CD4-positive, alpha-beta T cell (primary cell): Measurements from ENCODE around the gene HELLS. TPM values are rescaled to one million over a fixed set of nuclear protein-coding genes. Genes with fewer than 3 reads are reported as not detected.

Experiments used
- ATAC-seq: fragments of 200-7000 bp; cut with Tn5 transposase; one replicate; pipeline ENCODE4 v1.10.0; 2022; ENCODE audit warnings: mild to moderate bottlenecking; ENCODE audit not compliant: poor library complexity
- CTCF ChIA-PET: fragments of 350-600 bp; sonication (Branson Sonifier 250); formaldehyde crosslinking; loops from one replicate; lab custom pipeline; 2021; ENCODE audit warnings: antibody characterized with exemption, inconsistent platforms; lab: Charles Lee
- POLR2A ChIA-PET: fragments of 350-600 bp; sonication (Branson Sonifier 250); formaldehyde crosslinking; loops from one replicate; lab custom pipeline; 2021; ENCODE audit warnings: antibody characterized with exemption, inconsistent platforms; lab: Charles Lee
- DNase-seq, 14 experiments: peaks; one replicate each; pipeline ENCODE4 v3.0.0-alpha.2; 2013 to 2020; ENCODE audit warnings: mixed read lengths in 2 of 14
- H3K27ac ChIP-seq, 2 donors: one replicate each; pipeline versions ENCODE4 v1.5.1 to v1.7.0; 2013; ENCODE audit warnings: low read length in 2 of 2, low read depth in 1 of 2, mild to moderate bottlenecking in 1 of 2
- H3K27me3 ChIP-seq, 2 experiments: 1 replicate in 1 of 2; 2 replicates in 1 of 2; pipeline versions ENCODE4 v1.6.1 to v1.7.0; 2013; ENCODE audit warnings: low read length in 2 of 2, control low read depth in 1 of 2, mild to moderate bottlenecking in 1 of 2, moderate library complexity in 1 of 2; ENCODE audit not compliant: insufficient read depth in 2 of 2, control insufficient read depth in 1 of 2
- H3K36me3 ChIP-seq: one replicate; pipeline ENCODE4 v1.6.1; 2013; ENCODE audit warnings: low read length, control low read depth; ENCODE audit not compliant: insufficient read depth
- H3K4me1 ChIP-seq: one replicate; pipeline ENCODE4 v1.6.1; 2013; ENCODE audit warnings: low read length, control low read depth; ENCODE audit not compliant: insufficient read depth
- H3K4me3 ChIP-seq: one replicate; pipeline ENCODE4 v1.5.1; 2013; ENCODE audit warnings: mild to moderate bottlenecking, low read length, moderate library complexity
- H3K9me3 ChIP-seq, 2 experiments: 1 replicate in 1 of 2; 2 replicates in 1 of 2; pipeline versions ENCODE4 v1.6.1 to v1.7.0; 2013; ENCODE audit warnings: low read length in 2 of 2, mild to moderate bottlenecking in 2 of 2, control low read depth in 1 of 2, moderate library complexity in 1 of 2; ENCODE audit not compliant: control insufficient read depth in 1 of 2, insufficient read depth in 1 of 2
- H3K27ac Mint-ChIP-seq: one replicate; pipeline ENCODE4 v1.8.0; 2020; ENCODE audit warnings: mixed read lengths
- H3K27me3 Mint-ChIP-seq: one replicate; pipeline ENCODE4 v1.8.0; 2021; ENCODE audit warnings: mixed read lengths
- H3K36me3 Mint-ChIP-seq: one replicate; pipeline ENCODE4 v1.8.0; 2021; ENCODE audit warnings: low read depth, mixed read lengths
- H3K4me1 Mint-ChIP-seq: one replicate; pipeline ENCODE4 v1.8.0; 2021; ENCODE audit warnings: low read depth, mixed read lengths
- H3K4me3 Mint-ChIP-seq: one replicate; pipeline ENCODE4 v1.8.0; 2020; ENCODE audit warnings: mild to moderate bottlenecking, mixed read lengths
- H3K9me3 Mint-ChIP-seq: one replicate; pipeline ENCODE4 v1.8.0; 2020; ENCODE audit warnings: mixed read lengths
- intact Hi-C, 2 experiments: fragments of 100-400 bp; cut with DNase I in 1 of 2; cut with micrococcal nuclease in 1 of 2; formaldehyde crosslinking; loops; one replicate each; pipeline versions ENCODE4 v1.15.1 to v1.9.0; 2023 to 2025; cut with DNase I, micrococcal nuclease
- total RNA-seq, 174 experiments: library from RNA in 2 of 174; stranded (reverse) in 2 of 174; gene quantifications; one replicate each; pipeline ENCODE4 v1.2.3 and lab custom pipeline; 2021 to 2026
- TF ChIP-seq, protein P1 (sequence below): fragments of 200-600 bp; IDR thresholded peaks from one replicate; pipeline ENCODE4 v1.8.0; 2022; ENCODE audit warnings: antibody characterized with exemption, mild to moderate bottlenecking

The HELLS gene
- total RNA-seq, 2 experiments from 2014 or later = 9.5 to 10.3 TPM

DNA sequence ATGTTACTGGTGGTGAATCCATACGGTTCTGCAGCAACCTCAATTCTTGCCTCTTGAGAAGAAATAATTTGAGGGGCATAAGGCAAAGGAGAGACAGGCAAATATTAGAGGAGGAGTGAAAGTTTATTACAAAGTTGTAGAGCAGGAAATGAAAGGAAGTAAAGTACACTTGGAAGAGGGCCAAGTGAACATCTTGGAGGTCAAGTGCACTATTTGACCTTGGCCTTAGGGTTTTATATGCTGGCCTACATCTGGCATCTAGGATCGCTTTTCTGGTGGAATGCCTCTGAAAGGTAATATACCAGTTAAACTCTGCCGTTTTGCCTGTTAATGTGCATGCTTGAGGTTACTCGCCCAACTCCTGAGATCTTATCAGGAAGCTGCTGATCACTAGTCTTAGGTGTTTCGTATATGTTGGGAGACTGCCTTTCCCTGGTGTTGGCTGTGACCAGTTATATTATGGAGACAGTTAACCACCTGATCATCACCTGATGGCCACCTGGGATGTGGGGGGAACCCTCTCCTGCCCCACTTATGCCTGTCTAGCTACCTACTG, 71.9 kb downstream of the HELLS start:
- Mint-ChIP-seq H3K27ac (no peak overlapping the region), H3K9me3 (no peaks in the 10 kb centered on the region), H3K27me3 (no peaks in the 10 kb centered on the region), H3K4me3 (no peak overlapping the region), H3K36me3 (no peaks in the 10 kb centered on the region), H3K4me1 (no peaks in the 10 kb centered on the region)
- POLR2A ChIA-PET = no interaction called here
- CTCF ChIA-PET = no interaction called here
- Histone ChIP-seq H3K36me3 (no peaks in the 10 kb centered on the region), H3K27ac (no peak overlapping the region), H3K4me1 (no peaks in the 10 kb centered on the region), H3K9me3 (no peaks in the 10 kb centered on the region), H3K27me3 (no peaks in the 10 kb centered on the region), H3K4me3 (no peak overlapping the region)
- intact Hi-C loops = no loop called here
- DNase-seq (no peak), ATAC-seq (no peak)
- TF ChIP-seq, protein P1, sequence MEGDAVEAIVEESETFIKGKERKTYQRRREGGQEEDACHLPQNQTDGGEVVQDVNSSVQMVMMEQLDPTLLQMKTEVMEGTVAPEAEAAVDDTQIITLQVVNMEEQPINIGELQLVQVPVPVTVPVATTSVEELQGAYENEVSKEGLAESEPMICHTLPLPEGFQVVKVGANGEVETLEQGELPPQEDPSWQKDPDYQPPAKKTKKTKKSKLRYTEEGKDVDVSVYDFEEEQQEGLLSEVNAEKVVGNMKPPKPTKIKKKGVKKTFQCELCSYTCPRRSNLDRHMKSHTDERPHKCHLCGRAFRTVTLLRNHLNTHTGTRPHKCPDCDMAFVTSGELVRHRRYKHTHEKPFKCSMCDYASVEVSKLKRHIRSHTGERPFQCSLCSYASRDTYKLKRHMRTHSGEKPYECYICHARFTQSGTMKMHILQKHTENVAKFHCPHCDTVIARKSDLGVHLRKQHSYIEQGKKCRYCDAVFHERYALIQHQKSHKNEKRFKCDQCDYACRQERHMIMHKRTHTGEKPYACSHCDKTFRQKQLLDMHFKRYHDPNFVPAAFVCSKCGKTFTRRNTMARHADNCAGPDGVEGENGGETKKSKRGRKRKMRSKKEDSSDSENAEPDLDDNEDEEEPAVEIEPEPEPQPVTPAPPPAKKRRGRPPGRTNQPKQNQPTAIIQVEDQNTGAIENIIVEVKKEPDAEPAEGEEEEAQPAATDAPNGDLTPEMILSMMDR = no peak

DNA sequence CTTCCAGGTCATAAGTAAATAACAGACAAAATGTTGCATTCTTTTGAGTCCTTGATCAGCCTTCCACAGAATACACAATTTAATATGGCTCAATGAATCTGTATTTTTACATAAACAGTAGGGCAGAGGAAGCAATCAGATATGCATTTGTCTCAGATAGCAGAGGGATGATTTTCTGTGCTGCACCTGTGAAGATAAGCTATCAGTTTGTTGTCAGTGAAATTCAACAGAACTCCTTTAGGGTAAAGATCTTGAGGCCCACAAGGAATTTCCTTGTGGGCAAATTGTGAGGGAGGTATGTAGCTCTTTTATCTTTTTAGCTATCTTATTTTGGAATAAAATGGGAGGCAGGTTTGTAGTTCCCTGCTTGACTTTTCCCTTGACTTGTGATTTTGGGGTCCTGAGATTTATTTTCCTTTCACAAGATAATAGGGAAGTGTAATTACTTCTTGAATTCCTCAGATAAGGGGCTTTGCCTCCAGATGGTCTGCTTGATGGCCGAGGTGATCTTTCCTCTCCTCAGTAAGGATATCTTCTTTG, 77.1 kb downstream of the HELLS start:
- no peak for ATAC-seq
- intact Hi-C loops = no loop called here
- TF ChIP-seq, protein P1 = no peak

DNA sequence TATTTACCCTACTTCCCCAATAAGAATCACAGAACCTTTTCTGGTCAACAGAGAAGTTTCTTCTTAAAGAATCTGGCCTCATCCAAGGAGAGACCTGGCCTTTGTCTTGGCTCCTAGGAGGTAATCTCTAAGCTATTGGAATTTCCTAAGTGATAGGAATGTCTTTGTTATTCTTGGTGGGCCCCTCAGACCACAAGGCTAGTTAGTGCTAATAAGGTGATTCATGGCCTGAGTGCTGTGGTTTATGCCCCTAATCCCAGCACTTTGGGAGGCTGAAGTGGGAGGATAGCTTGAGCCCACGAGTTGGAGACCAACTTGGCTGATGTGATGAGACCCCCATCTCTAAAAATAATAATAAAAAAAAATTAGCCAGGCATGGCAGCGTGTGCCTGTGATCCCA, 78.0 kb downstream of the HELLS start:
- Mint-ChIP-seq H3K9me3 (no peaks in the 10 kb centered on the region), H3K27me3 (no peaks in the 10 kb centered on the region), H3K36me3 (no peaks in the 10 kb centered on the region), H3K4me1 (no peaks in the 10 kb centered on the region), H3K27ac (no peak overlapping the region), H3K4me3 (no peak overlapping the region)
- Histone ChIP-seq H3K27me3 (no peaks in the 10 kb centered on the region), H3K4me3 (no peak overlapping the region), H3K27ac (no peak overlapping the region), H3K36me3 (no peaks in the 10 kb centered on the region), H3K4me1 (no peaks in the 10 kb centered on the region), H3K9me3 (no peaks in the 10 kb centered on the region)
- intact Hi-C loops = no loop called here
- ChIA-PET POLR2A (no interaction called here), CTCF (no interaction called here)
- DNase-seq (no peak), ATAC-seq (no peak)
- TF ChIP-seq, protein P1 = no peak

More for the DNA sequence above, 77.1 kb downstream of the HELLS start:
- Histone ChIP-seq H3K36me3 (no peaks in the 10 kb centered on the region), H3K4me3 (no peak overlapping the region), H3K27me3 (no peaks in the 10 kb centered on the region), H3K27ac (no peak overlapping the region), H3K4me1 (no peaks in the 10 kb centered on the region), H3K9me3 (no peaks in the 10 kb centered on the region)
- Mint-ChIP-seq H3K9me3 (no peaks in the 10 kb centered on the region), H3K36me3 (no peaks in the 10 kb centered on the region), H3K27ac (no peak overlapping the region), H3K4me1 (no peaks in the 10 kb centered on the region), H3K27me3 (no peaks in the 10 kb centered on the region), H3K4me3 (no peak overlapping the region)
- ChIA-PET CTCF (no interaction called here), POLR2A (no interaction called here)
- DNase-seq = no peak
